B cell (primary cell): ENCODE measurements around the gene ARHGEF6.

ENCODE experiments used
- EZH2 ChIP-seq: IDR thresholded peaks from 2 replicates; pipeline ENCODE4 v1.6.1; 2012; ENCODE audit warnings: borderline replicate concordance, low read depth, mild to moderate bottlenecking, moderate library complexity, low read length; ENCODE audit not compliant: insufficient read depth, poor library complexity, severe bottlenecking
- TF ChIP-seq, protein P1 (sequence below): fragments of 200-600 bp; IDR thresholded peaks from one replicate; pipeline ENCODE4 v1.8.0; 2022; ENCODE audit warnings: antibody characterized with exemption, mild to moderate bottlenecking

- TF ChIP-seq, protein P1, sequence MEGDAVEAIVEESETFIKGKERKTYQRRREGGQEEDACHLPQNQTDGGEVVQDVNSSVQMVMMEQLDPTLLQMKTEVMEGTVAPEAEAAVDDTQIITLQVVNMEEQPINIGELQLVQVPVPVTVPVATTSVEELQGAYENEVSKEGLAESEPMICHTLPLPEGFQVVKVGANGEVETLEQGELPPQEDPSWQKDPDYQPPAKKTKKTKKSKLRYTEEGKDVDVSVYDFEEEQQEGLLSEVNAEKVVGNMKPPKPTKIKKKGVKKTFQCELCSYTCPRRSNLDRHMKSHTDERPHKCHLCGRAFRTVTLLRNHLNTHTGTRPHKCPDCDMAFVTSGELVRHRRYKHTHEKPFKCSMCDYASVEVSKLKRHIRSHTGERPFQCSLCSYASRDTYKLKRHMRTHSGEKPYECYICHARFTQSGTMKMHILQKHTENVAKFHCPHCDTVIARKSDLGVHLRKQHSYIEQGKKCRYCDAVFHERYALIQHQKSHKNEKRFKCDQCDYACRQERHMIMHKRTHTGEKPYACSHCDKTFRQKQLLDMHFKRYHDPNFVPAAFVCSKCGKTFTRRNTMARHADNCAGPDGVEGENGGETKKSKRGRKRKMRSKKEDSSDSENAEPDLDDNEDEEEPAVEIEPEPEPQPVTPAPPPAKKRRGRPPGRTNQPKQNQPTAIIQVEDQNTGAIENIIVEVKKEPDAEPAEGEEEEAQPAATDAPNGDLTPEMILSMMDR: no peak
- no peak for TF ChIP-seq EZH2
These were observed 25.3 kb downstream of the ARHGEF6 start for GRCh38 chrX:136755411-136755810.
